Left lung (tissue), 14 donors: ENCODE measurements around the gene ARPP19. TPM values are rescaled to one million over a fixed set of nuclear protein-coding genes. Genes with fewer than 3 reads are reported as not detected.
A peak's percentile ranks its signal among the peaks of the same experiment; 100 is the strongest.

Experiments used
- ATAC-seq: fragments of 200-7000 bp; cut with Tn5 transposase; one replicate; pipeline ENCODE4 v1.9.1; 2020; ENCODE audit warnings: moderate library complexity
- DNase-seq, 4 donors: peaks; one replicate each; pipeline ENCODE4 v3.0.0-alpha.2; 2013 to 2020
- H3K27ac ChIP-seq, 2 donors: fragments of 200-600 bp; sonication (generic) in 1 of 2; one replicate each; pipeline versions ENCODE4 v1.5.0 to v1.8.0; 2020 to 2021
- H3K27me3 ChIP-seq, 2 donors: fragments of 200-600 bp; sonication (generic) in 1 of 2; one replicate each; pipeline versions ENCODE4 v1.5.0 to v1.8.0; 2020 to 2021
- H3K36me3 ChIP-seq, 2 donors: fragments of 200-600 bp; sonication (generic) in 1 of 2; one replicate each; pipeline versions ENCODE4 v1.5.0 to v1.8.0; 2020 to 2021
- H3K4me1 ChIP-seq, 2 donors: fragments of 200-600 bp; one replicate each; pipeline ENCODE4 v1.8.0; 2021
- H3K4me3 ChIP-seq, 2 donors: fragments of 200-600 bp; sonication (generic) in 1 of 2; one replicate each; pipeline versions ENCODE4 v1.5.0 to v1.8.0; 2020 to 2021; ENCODE audit warnings: mild to moderate bottlenecking in 1 of 2
- H3K9me3 ChIP-seq, 2 donors: fragments of 200-600 bp; sonication (generic) in 1 of 2; one replicate each; pipeline versions ENCODE4 v1.5.0 to v1.8.0; 2020 to 2021
- CTCF ChIP-seq, 2 donors: fragments of 200-600 bp; sonication (generic) in 1 of 2; IDR thresholded peaks; one replicate each; pipeline versions ENCODE4 v1.5.0 to v1.8.0; 2021; ENCODE audit warnings: antibody characterized with exemption in 2 of 2
- intact Hi-C, 2 donors: fragments of 100-400 bp; cut with DNase I; formaldehyde crosslinking; loops; one replicate each; pipeline versions ENCODE4 v1.11.2 to v1.14.2; 2022
- long read RNA-seq, 12 donors: library from polyadenylated mRNA in 2 of 12; unstranded in 2 of 12; transcript quantifications; one replicate each; pipeline ENCODE4 v2.0.0 and lab custom pipeline, GENCODE V29; 2019 to 2026
- polyA plus RNA-seq, 6 donors: library from polyadenylated mRNA; unstranded; fragments of 120-200 nt; gene quantifications; one replicate each; pipeline ENCODE4 v1.2.1, GENCODE V29; 2013; ENCODE audit not compliant: insufficient read length in 6 of 6
- total RNA-seq, 2 donors: library from RNA; stranded (reverse); fragmentation: NEBNext Ultra II Directional; extraction: Animal tissue kit (Norgen Biotek cat#: 25700); gene quantifications; one replicate each; pipeline ENCODE4 v1.2.1, GENCODE V29; 2021
- donor health status: DM: no; HTN: yes; CAD: no.
- donor health status: DM: no; HTN: no; CAD: no.

Gene ARPP19
- 100 to 1,000 TPM; 152 to 158 TPM for total RNA-seq
- 100 to 1,000 TPM in 5 of 6 donors, 10 to 100 TPM in 1; 96.3 to 116 (median 108) TPM for polyA plus RNA-seq
- long read RNA-seq, donor 1, full-length matches to known transcripts: 60 of 60 reads
- long read RNA-seq, donor 1, partial matches to known transcripts: 0 of 60 reads
- long read RNA-seq, donor 1, other reads (novel, unspliced or antisense): 0 of 60 reads
- long read RNA-seq, donor 2, full-length matches to known transcripts: 42 of 42 reads
- long read RNA-seq, donor 2, partial matches to known transcripts: 0 of 42 reads
- long read RNA-seq, donor 2, other reads (novel, unspliced or antisense): 0 of 42 reads
- long read RNA-seq, donor 3, full-length matches to known transcripts: 33 of 56 reads
- long read RNA-seq, donor 3, partial matches to known transcripts: 23 of 56 reads
- long read RNA-seq, donor 3, other reads (novel, unspliced or antisense): 0 of 56 reads
- long read RNA-seq, donor 4, full-length matches to known transcripts: 19 of 20 reads
- long read RNA-seq, donor 4, partial matches to known transcripts: 0 of 20 reads
- long read RNA-seq, donor 4, other reads (novel, unspliced or antisense): 1 of 20 reads
- long read RNA-seq, donor 5, full-length matches to known transcripts: 42 of 42 reads
- long read RNA-seq, donor 5, partial matches to known transcripts: 0 of 42 reads
- long read RNA-seq, donor 5, other reads (novel, unspliced or antisense): 0 of 42 reads
- long read RNA-seq, donor 6, full-length matches to known transcripts: 42 of 42 reads
- long read RNA-seq, donor 6, partial matches to known transcripts: 0 of 42 reads
- long read RNA-seq, donor 6, other reads (novel, unspliced or antisense): 0 of 42 reads
- long read RNA-seq, donor 7, full-length matches to known transcripts: 29 of 29 reads
- long read RNA-seq, donor 7, partial matches to known transcripts: 0 of 29 reads
- long read RNA-seq, donor 7, other reads (novel, unspliced or antisense): 0 of 29 reads
- long read RNA-seq, donor 8, full-length matches to known transcripts: 39 of 39 reads
- long read RNA-seq, donor 8, partial matches to known transcripts: 0 of 39 reads
- long read RNA-seq, donor 8, other reads (novel, unspliced or antisense): 0 of 39 reads
- long read RNA-seq, donor 9: 0 reads
- long read RNA-seq, donor 10, full-length matches to known transcripts: 22 of 23 reads
- long read RNA-seq, donor 10, partial matches to known transcripts: 1 of 23 reads
- long read RNA-seq, donor 10, other reads (novel, unspliced or antisense): 0 of 23 reads
- long read RNA-seq, donor 11: 0 reads
- long read RNA-seq, donor 12, full-length matches to known transcripts: 35 of 75 reads
- long read RNA-seq, donor 12, partial matches to known transcripts: 40 of 75 reads
- long read RNA-seq, donor 12, other reads (novel, unspliced or antisense): 0 of 75 reads

GRCh38 chr15:52568601-52569585 lies at the start of gene ARPP19:
TSS of gene ARPP19 (minus strand) at chr15:52569030. CDS start at chr15:52568892, 138 bp downstream.
- DNase-seq (peak; percentile 83 to 97 (median 92)), ATAC-seq (peak; percentile 91)
- Histone ChIP-seq H3K4me3 (peak within 1 kb of the TSS; percentile 55 to 87), H3K4me1 (peaks cover 24 to 41% of the 10 kb centered on the region in 2 donors), H3K36me3 (no peaks in the 10 kb centered on the region), H3K27me3 (no peaks in the 10 kb centered on the region), H3K9me3 (no peaks in the 10 kb centered on the region), H3K27ac (peak within 1 kb of the TSS; percentile 89 to 96)
- intact Hi-C loops: no loop called here
- TF ChIP-seq CTCF (IDR thresholded peaks at IDR 0.05): peak; percentile 11 to 12

- ATAC-seq (no peak), DNase-seq (no peak)
- Histone ChIP-seq H3K4me1 (no peaks in the 10 kb centered on the region), H3K9me3 (no peaks in the 10 kb centered on the region), H3K27ac (no peak overlapping the region), H3K27me3 (no peaks in the 10 kb centered on the region), H3K36me3 (peaks cover 0 to 21% of the 10 kb centered on the region in 2 donors), H3K4me3 (no peak overlapping the region)
- intact Hi-C loops: no loop called here
- no peak for TF ChIP-seq CTCF (IDR thresholded peaks at IDR 0.05)
Measured at GRCh38 chr15:52617026-52617425, 48.2 kb upstream of the ARPP19 start.

GRCh38 chr15:52615302-52615701 lies 46.5 kb upstream of the ARPP19 start:
- DNase-seq: peak in 1 of 4 donors; percentile 5
- H3K36me3 ChIP-seq: peaks cover 0 to 38% of the 10 kb centered on the region in 2 donors
- H3K27ac ChIP-seq: peak overlapping the region in 1 of 2 donors; percentile 8
- no peaks in the 10 kb centered on the region for H3K4me1 ChIP-seq
- no peak for TF ChIP-seq CTCF (IDR thresholded peaks at IDR 0.05)
- H3K27me3 ChIP-seq: no peaks in the 10 kb centered on the region
- H3K9me3 ChIP-seq: no peaks in the 10 kb centered on the region
- ATAC-seq: peak; percentile 92
- intact Hi-C loops: no loop called here
- no peak overlapping the region for H3K4me3 ChIP-seq

GRCh38 chr15:52609593-52609992 lies 40.8 kb upstream of the ARPP19 start:
- ATAC-seq: peak; percentile 65

More at GRCh38 chr15:52609593-52609992, 40.8 kb upstream of the ARPP19 start:
- H3K9me3 ChIP-seq: no peaks in the 10 kb centered on the region
- peak overlapping the region in 1 of 2 donors; percentile 13 for H3K27ac ChIP-seq
- H3K4me3 ChIP-seq: no peak overlapping the region
- no peaks in the 10 kb centered on the region for H3K4me1 ChIP-seq
- H3K36me3 ChIP-seq: peaks cover 0 to 66% of the 10 kb centered on the region in 2 donors
- no peak for TF ChIP-seq CTCF (IDR thresholded peaks at IDR 0.05)
- no peaks in the 10 kb centered on the region for H3K27me3 ChIP-seq
- no peak for DNase-seq
- intact Hi-C loops: no loop called here
